OCI-LY7 (cell line): Measurements from ENCODE around the gene PLEKHA3. TPM values are rescaled to one million over a fixed set of nuclear protein-coding genes. Genes with fewer than 3 reads are reported as not detected.

ENCODE experiments used
- BruUV-seq: library from RNA; stranded (reverse); fragments of 400-500 nt; replicated peaks from 2 replicates; lab custom pipeline; 2021; lab: Mats Ljungman, UMichigan
- CTCF ChIA-PET: fragments of 300-600 bp; sonication (Branson Sonifier 250); formaldehyde crosslinking; loops from one replicate; lab custom pipeline; 2022; ENCODE audit warnings: antibody characterized with exemption; ENCODE audit not compliant: unreplicated experiment; lab: Charles Lee
- POLR2A ChIA-PET: fragments of 300-600 bp; sonication (Branson Sonifier 250); formaldehyde crosslinking; loops from one replicate; lab custom pipeline; 2022; ENCODE audit warnings: antibody characterized with exemption; lab: Charles Lee
- DNase-seq: peaks from one replicate; pipeline ENCODE4 v3.0.0-alpha.2; 2015; ENCODE audit warnings: low spot score
- H2AFZ ChIP-seq: fragments of 200-600 bp; sonication (generic), shearing (Covaris generic); 2 replicates; pipeline ENCODE4 v1.6.1; 2014; ENCODE audit warnings: mild to moderate bottlenecking, antibody characterized with exemption, low read length, moderate library complexity
- H3K27ac ChIP-seq: fragments of 200-600 bp; sonication (generic); 2 replicates; pipeline ENCODE4 v1.5.1; 2014; ENCODE audit warnings: mixed run types, low read depth, mild to moderate bottlenecking, moderate library complexity, low read length, inconsistent platforms; ENCODE audit not compliant: poor library complexity, severe bottlenecking
- H3K36me3 ChIP-seq: fragments of 200-600 bp; sonication (generic); 2 replicates; pipeline ENCODE4 v1.6.1; 2014; ENCODE audit warnings: mild to moderate bottlenecking, antibody characterized with exemption, low read length, moderate library complexity, mixed read lengths; ENCODE audit not compliant: insufficient read depth
- H3K4me1 ChIP-seq: fragments of 200-600 bp; sonication (generic); 2 replicates; pipeline ENCODE4 v1.5.1; 2014; ENCODE audit warnings: mild to moderate bottlenecking, low read length; ENCODE audit not compliant: insufficient read depth, poor library complexity, severe bottlenecking
- H3K4me2 ChIP-seq: fragments of 200-600 bp; sonication (generic); 2 replicates; pipeline ENCODE4 v1.6.1; 2014; ENCODE audit warnings: mild to moderate bottlenecking, low read length
- H3K4me3 ChIP-seq: fragments of 200-600 bp; sonication (generic); 2 replicates; pipeline ENCODE4 v1.5.1; 2014; ENCODE audit warnings: mild to moderate bottlenecking, low read depth, low read length; ENCODE audit not compliant: poor library complexity, severe bottlenecking
- H3K79me2 ChIP-seq: fragments of 200-600 bp; sonication (generic); 2 replicates; pipeline ENCODE4 v1.6.1; 2016; ENCODE audit warnings: low read depth, mild to moderate bottlenecking, low read length, moderate library complexity, mixed read lengths; ENCODE audit not compliant: insufficient read depth
- H3K9me2 ChIP-seq: fragments of 200-600 bp; sonication (generic); 2 replicates; pipeline ENCODE4 v1.6.1; 2016; ENCODE audit warnings: mild to moderate bottlenecking, low read length, mixed read lengths; ENCODE audit not compliant: insufficient read depth
- H3K9me3 ChIP-seq: fragments of 200-600 bp; sonication (generic); 2 replicates; pipeline ENCODE4 v1.6.1; 2014; ENCODE audit warnings: mild to moderate bottlenecking, mixed run types, low read length, mixed read lengths
- H4K20me1 ChIP-seq: fragments of 200-600 bp; sonication (generic); 2 replicates; pipeline ENCODE4 v1.6.1; 2014; ENCODE audit warnings: mild to moderate bottlenecking, antibody characterized with exemption, low read length, moderate library complexity, mixed read lengths; ENCODE audit not compliant: insufficient read depth
- EZH2phosphoT487 ChIP-seq: fragments of 200-600 bp; sonication (generic); IDR thresholded peaks from 2 replicates; pipeline ENCODE4 v1.6.1; 2018; ENCODE audit warnings: low read depth, borderline replicate concordance, mild to moderate bottlenecking, mixed run types, antibody characterized with exemption, low read length, moderate library complexity, mixed read lengths
- intact Hi-C: fragments of 100-400 bp; cut with micrococcal nuclease; formaldehyde crosslinking; loops from one replicate; pipeline ENCODE4 v1.10.0; 2022; ENCODE audit not compliant: unreplicated experiment
- total RNA-seq, 2 experiments: library from RNA; depleted of rRNA in 1 of 2; stranded (reverse); fragments of >200 nt in 1 of 2; shearing (Covaris generic) in 1 of 2; gene quantifications; 2 replicates each; pipeline ENCODE4 v1.2.3, GENCODE V29; 2014 to 2022
- TF ChIP-seq, protein P1 (sequence below): fragments of 200-600 bp; sonication (generic); conservative IDR thresholded peaks from 2 replicates; pipeline ENCODE4 v1.5.1; 2014; ENCODE audit warnings: mild to moderate bottlenecking, antibody characterized with exemption, low read length, moderate library complexity, mixed read lengths

Gene PLEKHA3
- total RNA-seq, 2 experiments from 2014 or later = 3.6 to 19.2 TPM

DNA sequence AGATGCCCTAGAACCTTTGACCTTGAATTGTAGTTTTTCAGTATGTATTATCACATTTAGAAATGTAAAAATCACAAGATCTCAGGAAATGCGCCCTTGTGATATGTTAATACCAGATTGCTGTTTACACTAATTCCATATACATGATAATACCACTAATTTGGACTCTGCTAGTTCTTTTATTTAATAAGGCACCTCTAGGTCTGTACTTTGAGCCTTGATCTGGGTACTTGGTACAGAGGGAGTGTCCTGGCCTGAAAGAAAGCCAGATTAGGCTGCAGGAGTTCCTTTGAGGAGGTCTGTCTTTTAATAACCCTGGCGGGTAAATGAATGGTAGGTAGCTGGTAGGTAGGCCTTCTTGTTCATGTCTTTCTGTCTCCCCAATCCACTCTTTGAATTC is 26.3 kb downstream of the PLEKHA3 start:
- ChIA-PET POLR2A (interaction anchor here (0.8 to 1.3 kb wide), 3 partner anchors 9 to 12 kb away, joined by 3 to 7 read pairs (median 3); no protein-coding TSS in a partner anchor), CTCF (no interaction called here)
- Histone ChIP-seq H3K79me2 (no peaks in the 10 kb centered on the region), H3K9me2 (no peaks in the 10 kb centered on the region), H3K4me3 (no peak overlapping the region), H3K27ac (no peak overlapping the region), H3K4me1 (no peaks in the 10 kb centered on the region), H3K4me2 (no peak overlapping the region), H3K9me3 (no peaks in the 10 kb centered on the region), H4K20me1 (no peaks in the 10 kb centered on the region), H2AFZ (no peak overlapping the region), H3K36me3 (peaks cover 42% of the 10 kb centered on the region)
- no peak for DNase-seq
- no peak for TF ChIP-seq EZH2phosphoT487
- TF ChIP-seq, protein P1, sequence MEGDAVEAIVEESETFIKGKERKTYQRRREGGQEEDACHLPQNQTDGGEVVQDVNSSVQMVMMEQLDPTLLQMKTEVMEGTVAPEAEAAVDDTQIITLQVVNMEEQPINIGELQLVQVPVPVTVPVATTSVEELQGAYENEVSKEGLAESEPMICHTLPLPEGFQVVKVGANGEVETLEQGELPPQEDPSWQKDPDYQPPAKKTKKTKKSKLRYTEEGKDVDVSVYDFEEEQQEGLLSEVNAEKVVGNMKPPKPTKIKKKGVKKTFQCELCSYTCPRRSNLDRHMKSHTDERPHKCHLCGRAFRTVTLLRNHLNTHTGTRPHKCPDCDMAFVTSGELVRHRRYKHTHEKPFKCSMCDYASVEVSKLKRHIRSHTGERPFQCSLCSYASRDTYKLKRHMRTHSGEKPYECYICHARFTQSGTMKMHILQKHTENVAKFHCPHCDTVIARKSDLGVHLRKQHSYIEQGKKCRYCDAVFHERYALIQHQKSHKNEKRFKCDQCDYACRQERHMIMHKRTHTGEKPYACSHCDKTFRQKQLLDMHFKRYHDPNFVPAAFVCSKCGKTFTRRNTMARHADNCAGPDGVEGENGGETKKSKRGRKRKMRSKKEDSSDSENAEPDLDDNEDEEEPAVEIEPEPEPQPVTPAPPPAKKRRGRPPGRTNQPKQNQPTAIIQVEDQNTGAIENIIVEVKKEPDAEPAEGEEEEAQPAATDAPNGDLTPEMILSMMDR = no peak
- intact Hi-C loops = no loop called here
- BruUV-seq = no TSS peak

DNA sequence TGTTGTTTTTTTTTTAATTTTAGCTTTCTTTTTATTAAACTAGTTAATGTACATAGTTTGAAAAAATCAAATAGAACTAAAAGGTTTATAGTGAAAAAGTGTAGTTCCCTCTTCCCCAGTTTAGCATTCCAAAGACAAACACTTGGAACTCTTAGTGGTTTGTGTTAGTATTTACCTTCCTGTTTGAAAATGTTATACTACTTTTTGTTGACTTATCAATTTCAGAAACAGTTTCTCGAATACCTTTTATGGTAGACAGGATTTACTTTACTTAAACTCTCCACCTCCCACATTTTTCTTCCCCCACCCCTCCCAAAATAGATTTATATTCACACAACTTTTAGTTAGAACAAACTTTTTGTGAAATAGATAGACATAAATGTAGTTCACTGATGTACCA is 26.7 kb downstream of the PLEKHA3 start:
- BruUV-seq = no TSS peak
- ChIA-PET CTCF (no interaction called here), POLR2A (interaction anchor here (0.9 to 1.3 kb wide), 2 partner anchors 8 to 13 kb away, joined by 3 read pairs; no protein-coding TSS in a partner anchor)
- H3K79me2 ChIP-seq = no peaks in the 10 kb centered on the region
- intact Hi-C loops = no loop called here
- H4K20me1 ChIP-seq = no peaks in the 10 kb centered on the region
- no peak for DNase-seq
- H3K36me3 ChIP-seq = peaks cover 38% of the 10 kb centered on the region
- H3K9me2 ChIP-seq = no peaks in the 10 kb centered on the region
- H3K4me3 ChIP-seq = no peak overlapping the region
- TF ChIP-seq, protein P1 = no peak
- no peak for TF ChIP-seq EZH2phosphoT487
- H2AFZ ChIP-seq = no peak overlapping the region
- H3K9me3 ChIP-seq = no peaks in the 10 kb centered on the region
- no peaks in the 10 kb centered on the region for H3K4me1 ChIP-seq
- H3K27ac ChIP-seq = no peak overlapping the region
- H3K4me2 ChIP-seq = no peak overlapping the region

DNA sequence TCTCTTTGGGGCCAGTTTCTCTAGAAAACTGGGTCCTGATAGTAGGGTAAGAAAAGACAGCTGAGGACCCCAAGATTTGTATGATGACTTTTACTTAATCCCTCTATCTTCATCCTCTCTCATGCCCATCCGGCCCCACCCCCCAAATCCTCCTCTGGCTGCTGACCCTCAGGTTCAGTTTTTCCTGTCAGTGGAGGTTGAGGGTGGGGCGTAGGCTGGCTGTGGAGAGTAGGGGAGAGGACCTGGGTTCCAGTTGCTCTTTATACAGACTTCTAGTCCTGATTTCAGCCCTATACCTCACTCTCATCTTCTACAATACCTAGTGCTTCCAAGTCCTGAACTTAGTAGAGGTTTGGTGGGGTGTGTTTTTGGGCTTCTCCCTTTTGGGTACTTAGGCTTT is 28.4 kb downstream of the PLEKHA3 start:
- H3K36me3 ChIP-seq = peaks cover 25% of the 10 kb centered on the region
- H3K27ac ChIP-seq = no peak overlapping the region
- H3K4me1 ChIP-seq = no peaks in the 10 kb centered on the region
- H3K79me2 ChIP-seq = no peaks in the 10 kb centered on the region
- POLR2A ChIA-PET = interaction anchor here (0.6 to 1.3 kb wide), 6 partner anchors 8 to 276 kb away, joined by 3 to 6 read pairs (median 4); no protein-coding TSS in a partner anchor
- no peak overlapping the region for H3K4me3 ChIP-seq
- no TSS peak for BruUV-seq
- H2AFZ ChIP-seq = no peak overlapping the region
- no peak for DNase-seq
- intact Hi-C loops = no loop called here
- TF ChIP-seq, protein P1 = no peak
- no peak for TF ChIP-seq EZH2phosphoT487
- H4K20me1 ChIP-seq = no peaks in the 10 kb centered on the region
- H3K9me3 ChIP-seq = no peaks in the 10 kb centered on the region
- CTCF ChIA-PET = no interaction called here
- H3K4me2 ChIP-seq = no peak overlapping the region
- no peaks in the 10 kb centered on the region for H3K9me2 ChIP-seq
